Memory B cell (primary cell): ENCODE results near the gene PADI6.

ENCODE experiments used
- ATAC-seq: fragments of 150-1000 bp; cut with Tn5 transposase; 2 replicates; pipeline ENCODE4 v1.10.0; 2021; ENCODE audit warnings: low read depth, mild to moderate bottlenecking, moderate library complexity
- DNase-seq, 2 donors: peaks; one replicate each; pipeline ENCODE4 v3.0.0; 2022; ENCODE audit warnings: low spot score in 2 of 2
- H3K27ac Mint-ChIP-seq: one replicate; pipeline ENCODE4 v1.8.0; 2022; ENCODE audit warnings: mild to moderate bottlenecking, moderate library complexity, mixed read lengths
- H3K27me3 Mint-ChIP-seq: one replicate; pipeline ENCODE4 v1.8.0; 2022; ENCODE audit warnings: mixed read lengths
- H3K36me3 Mint-ChIP-seq: one replicate; pipeline ENCODE4 v1.8.0; 2022; ENCODE audit warnings: mild to moderate bottlenecking, mixed read lengths
- H3K4me1 Mint-ChIP-seq: one replicate; pipeline ENCODE4 v1.8.0; 2022; ENCODE audit warnings: mixed read lengths
- H3K4me3 Mint-ChIP-seq: one replicate; pipeline ENCODE4 v1.8.0; 2022; ENCODE audit warnings: mild to moderate bottlenecking, moderate library complexity, mixed read lengths
- H3K9me3 Mint-ChIP-seq: one replicate; pipeline ENCODE4 v1.8.0; 2022; ENCODE audit warnings: mixed read lengths

Gene PADI6

DNA sequence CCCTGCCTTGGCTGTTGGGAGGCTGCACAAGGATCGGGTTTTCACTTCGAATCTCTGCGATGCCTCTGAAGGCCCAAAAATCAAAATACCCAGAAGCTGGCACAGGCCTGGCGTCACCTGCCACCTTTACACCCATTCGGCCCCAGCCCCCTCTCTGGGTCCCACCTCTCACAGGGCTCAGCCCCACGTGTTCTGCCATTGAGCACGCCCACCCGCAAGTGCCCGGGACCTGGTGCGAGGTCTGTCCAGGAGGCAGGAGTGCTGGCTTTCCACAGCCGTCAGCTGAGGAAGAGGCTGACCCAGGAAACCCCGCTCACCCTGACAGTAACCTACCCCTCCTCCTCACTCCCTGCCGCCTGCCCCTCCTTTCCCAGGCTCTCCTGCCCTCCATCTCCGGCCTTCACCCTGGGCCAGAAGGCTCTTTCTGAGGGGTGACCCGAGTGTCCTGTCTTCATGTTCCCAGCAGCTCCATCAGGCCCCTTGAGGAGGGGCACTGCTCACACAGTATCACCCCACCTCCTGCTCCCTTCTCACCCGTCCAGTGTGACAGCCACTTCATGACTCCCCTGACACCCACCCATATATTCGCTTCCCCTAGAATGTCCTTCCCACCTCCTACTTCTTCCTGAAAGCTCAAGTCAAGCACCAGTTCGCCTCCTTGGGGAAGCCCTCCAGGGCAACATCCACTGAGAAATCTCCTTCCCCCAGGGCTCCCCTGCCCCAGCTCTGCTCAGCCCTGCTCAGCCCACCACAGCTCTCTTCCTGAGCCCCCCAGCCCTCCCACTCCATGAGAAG is 54.0 kb downstream of the PADI6 start:
- Mint-ChIP-seq H3K27me3 (no peaks in the 10 kb centered on the region), H3K27ac (no peak overlapping the region), H3K36me3 (peaks cover 37% of the 10 kb centered on the region), H3K4me3 (no peak overlapping the region), H3K4me1 (peaks cover 24% of the 10 kb centered on the region), H3K9me3 (no peaks in the 10 kb centered on the region)
- DNase-seq (no peak), ATAC-seq (no peak)

DNA sequence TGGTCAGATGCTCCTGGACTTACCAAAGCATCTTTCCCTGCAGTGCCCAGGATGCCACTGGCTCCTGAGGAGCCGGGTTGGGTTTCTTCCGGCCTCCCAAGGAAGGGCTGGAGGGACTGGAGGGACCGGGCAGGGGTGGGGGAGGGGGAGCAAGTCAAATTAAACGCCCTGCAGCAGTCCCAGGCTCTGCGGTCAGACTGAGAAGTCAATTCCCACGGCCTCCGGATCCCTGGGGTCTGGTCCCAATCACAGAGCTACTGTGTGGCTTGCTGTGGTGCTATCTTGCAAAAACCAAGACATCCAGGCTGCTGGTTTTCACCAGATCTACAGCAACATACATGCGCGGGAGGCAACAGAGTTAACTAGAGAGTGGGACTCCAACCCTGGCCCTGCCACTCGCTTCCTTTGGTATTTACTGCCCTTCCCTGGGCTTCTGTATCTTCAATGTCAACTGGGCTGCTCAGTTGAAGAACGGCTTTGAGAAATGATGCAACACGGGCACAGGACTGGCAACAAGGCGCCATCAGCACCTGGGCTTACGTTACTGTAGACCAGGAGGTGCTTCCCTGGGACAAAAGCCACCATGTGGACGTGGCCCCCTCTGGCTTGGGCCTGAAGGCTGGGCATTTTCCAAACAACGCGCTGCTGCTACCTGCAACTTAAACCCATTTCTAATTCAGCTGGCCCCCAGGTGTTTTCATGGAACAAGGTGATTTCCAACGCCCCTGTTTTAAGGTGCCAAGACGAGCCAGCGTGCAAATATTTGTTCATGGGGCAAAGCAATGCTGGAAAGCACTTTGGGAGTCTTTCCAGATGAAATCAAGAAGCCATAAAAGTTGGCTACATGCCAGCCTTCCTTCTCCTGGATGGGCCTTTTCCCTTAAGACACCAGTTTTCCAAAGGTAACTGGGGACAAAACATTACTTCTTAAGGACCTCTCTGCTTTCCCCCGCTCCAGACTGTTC is 56.0 kb downstream of the PADI6 start:
- ATAC-seq (no peak), DNase-seq (no peak)
- no peak overlapping the region for H3K27ac Mint-ChIP-seq
- H3K4me3 Mint-ChIP-seq = no peak overlapping the region
- no peaks in the 10 kb centered on the region for H3K9me3 Mint-ChIP-seq
- H3K36me3 Mint-ChIP-seq = peaks cover 32% of the 10 kb centered on the region
- H3K4me1 Mint-ChIP-seq = peaks cover 27% of the 10 kb centered on the region
- H3K27me3 Mint-ChIP-seq = no peaks in the 10 kb centered on the region

DNA sequence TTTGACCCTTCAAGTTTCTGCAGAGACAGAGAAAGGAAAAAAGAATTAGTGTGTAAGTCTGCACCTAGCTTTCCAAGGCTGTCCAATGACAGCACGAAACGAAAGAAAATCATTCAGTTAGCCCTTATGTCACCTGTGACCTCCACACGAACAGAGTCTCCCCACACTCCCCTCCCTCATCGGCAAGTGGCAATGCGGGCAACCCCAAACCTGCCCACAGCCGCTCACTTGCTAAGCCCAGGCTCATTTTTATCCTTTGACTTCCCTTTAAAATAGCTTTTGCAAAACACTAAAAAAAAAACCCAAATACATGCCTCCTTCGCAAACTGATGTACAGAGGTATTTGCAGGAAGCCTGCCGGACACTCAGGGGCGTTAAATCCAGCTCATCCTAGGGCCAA is 57.2 kb downstream of the PADI6 start:
- peaks cover 32% of the 10 kb centered on the region for H3K4me1 Mint-ChIP-seq
- no peaks in the 10 kb centered on the region for H3K9me3 Mint-ChIP-seq
- H3K27ac Mint-ChIP-seq = no peak overlapping the region
- DNase-seq (no peak), ATAC-seq (no peak)
- H3K36me3 Mint-ChIP-seq = peaks cover 28% of the 10 kb centered on the region
- H3K27me3 Mint-ChIP-seq = no peaks in the 10 kb centered on the region
- no peak overlapping the region for H3K4me3 Mint-ChIP-seq

DNA sequence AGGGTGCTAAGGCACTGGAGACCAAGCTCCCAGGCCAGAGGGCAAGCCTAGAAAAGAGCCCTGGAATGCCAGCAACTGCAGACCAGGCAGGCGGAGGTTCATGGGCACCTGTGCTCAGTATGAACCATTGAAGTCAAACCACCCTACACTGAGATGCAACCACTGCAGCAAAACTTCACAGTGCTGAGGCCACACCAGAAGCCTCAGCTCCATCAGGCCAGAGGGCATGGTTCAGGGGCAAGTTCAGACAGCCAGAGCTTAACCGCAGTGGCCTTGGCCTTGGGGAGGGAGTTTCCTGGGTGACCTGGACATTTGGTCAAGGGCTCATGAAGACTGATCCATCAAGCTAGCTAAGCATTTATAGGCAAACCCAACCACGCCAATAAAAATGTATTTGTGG is 60.4 kb downstream of the PADI6 start:
- peaks cover 49% of the 10 kb centered on the region for H3K4me1 Mint-ChIP-seq
- H3K9me3 Mint-ChIP-seq = no peaks in the 10 kb centered on the region
- H3K27ac Mint-ChIP-seq = peak overlapping the region; percentile 93
- ATAC-seq = no peak
- no peaks in the 10 kb centered on the region for H3K27me3 Mint-ChIP-seq
- H3K4me3 Mint-ChIP-seq = no peak overlapping the region
- DNase-seq = no peak
- H3K36me3 Mint-ChIP-seq = peaks cover 8% of the 10 kb centered on the region

DNA sequence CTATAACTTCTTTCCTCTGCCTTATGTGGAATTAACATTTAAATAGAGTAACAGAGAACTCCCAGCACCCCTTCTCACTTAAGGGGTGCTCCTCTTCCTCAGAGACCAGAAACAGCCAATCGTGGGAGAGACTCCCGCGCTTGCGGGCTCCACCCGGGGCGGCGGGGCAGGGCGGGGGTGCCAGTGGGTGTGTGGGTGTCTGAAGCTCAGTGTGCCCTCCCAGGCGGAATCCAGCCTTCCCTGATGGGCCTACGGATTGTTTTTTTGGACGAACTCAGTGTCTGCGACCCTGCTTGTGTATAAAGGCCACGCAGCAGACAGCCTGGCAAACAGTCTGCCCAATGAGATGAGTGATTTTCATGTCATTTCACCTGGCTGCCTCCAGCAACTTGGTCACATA is 61.3 kb downstream of the PADI6 start:
- H3K9me3 Mint-ChIP-seq = no peaks in the 10 kb centered on the region
- no peak overlapping the region for H3K4me3 Mint-ChIP-seq
- H3K27ac Mint-ChIP-seq = peak overlapping the region; percentile 24
- H3K27me3 Mint-ChIP-seq = no peaks in the 10 kb centered on the region
- H3K36me3 Mint-ChIP-seq = peaks cover 8% of the 10 kb centered on the region
- no peak for DNase-seq
- ATAC-seq = no peak
- H3K4me1 Mint-ChIP-seq = peaks cover 49% of the 10 kb centered on the region

DNA sequence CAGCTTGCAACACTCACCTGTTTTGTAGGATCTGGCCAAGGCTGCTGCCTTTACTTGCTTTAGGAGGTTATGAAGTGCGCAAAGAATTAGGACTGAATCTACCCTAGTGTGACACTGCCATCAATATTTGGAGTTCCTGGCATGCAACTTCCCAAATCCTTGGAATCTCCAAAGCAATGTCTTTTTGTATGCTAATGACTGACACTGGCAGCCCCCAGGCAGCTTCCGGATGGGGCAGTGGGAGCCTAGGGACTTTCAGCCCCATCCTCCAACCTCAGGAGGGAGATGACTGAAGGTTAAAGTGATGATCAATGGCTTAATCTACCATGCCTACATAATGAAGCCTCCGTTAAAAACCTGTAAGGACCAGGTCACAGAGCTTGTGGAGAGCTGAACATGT is 62.0 kb downstream of the PADI6 start:
- Mint-ChIP-seq H3K27me3 (no peaks in the 10 kb centered on the region), H3K27ac (peak overlapping the region; percentile 24), H3K36me3 (peaks cover 6% of the 10 kb centered on the region), H3K4me1 (peaks cover 46% of the 10 kb centered on the region), H3K4me3 (no peak overlapping the region), H3K9me3 (no peaks in the 10 kb centered on the region)
- no peak for DNase-seq
- no peak for ATAC-seq

DNA sequence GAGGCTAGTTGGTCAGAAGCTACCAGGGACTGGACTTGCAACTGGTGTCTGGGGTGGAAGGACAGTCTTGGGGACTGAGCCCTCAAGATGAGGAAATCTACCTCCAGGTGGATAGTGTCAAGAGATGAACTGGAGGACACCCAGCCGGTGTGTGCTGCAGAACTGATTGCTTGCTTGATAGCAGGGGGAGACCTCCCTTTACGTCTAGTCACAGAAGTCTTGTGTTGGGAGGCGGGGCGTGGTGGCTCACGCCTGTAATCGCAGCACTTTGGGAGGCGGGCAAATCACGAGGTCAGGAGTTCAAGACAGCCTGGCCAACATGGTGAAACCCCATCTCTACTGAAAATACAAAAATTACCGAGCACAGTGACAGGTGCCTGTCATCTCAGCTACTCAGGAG is 62.6 kb downstream of the PADI6 start:
- Mint-ChIP-seq H3K4me1 (peaks cover 42% of the 10 kb centered on the region), H3K9me3 (no peaks in the 10 kb centered on the region), H3K4me3 (no peak overlapping the region), H3K36me3 (peaks cover 3% of the 10 kb centered on the region), H3K27ac (peak overlapping the region; percentile 24), H3K27me3 (no peaks in the 10 kb centered on the region)
- DNase-seq = no peak
- no peak for ATAC-seq

DNA sequence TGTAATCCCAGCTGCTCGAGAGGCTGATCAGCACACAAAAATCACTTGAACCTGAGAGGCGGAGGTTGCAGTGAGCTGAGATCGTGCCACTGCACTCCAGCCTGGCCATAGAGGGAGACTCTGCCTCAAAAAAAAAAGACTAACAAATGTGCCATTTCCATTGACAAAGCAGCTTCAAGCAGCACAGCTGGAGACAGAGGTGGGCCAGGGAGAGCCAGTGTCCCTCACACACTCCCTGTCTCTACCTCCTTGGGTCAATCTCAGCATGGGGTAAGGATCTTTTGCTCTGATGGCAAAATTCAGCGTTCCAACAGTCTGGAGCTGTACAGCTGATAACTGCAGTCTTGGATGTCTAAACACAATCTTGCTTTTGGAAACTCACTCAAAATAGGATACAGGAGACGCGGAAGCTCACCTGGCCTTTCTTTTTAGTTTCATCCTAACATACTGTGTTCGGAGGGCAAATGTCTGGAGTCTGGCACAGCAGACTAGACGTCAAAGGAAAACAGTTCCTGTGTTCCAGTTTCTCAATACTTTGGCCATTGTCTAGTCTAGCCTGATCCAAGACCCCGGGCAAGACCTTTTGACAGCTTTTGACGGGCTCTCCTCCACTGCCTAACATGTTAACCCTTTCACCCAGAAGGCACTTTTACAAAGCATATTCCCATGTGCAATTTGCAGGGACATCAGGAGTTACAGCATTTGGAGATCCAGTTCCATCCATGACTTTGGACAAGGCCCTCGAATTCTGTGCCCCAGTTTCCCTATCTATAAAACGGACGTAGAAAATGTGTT is 64.6 kb downstream of the PADI6 start:
- Mint-ChIP-seq H3K4me1 (peaks cover 35% of the 10 kb centered on the region), H3K9me3 (no peaks in the 10 kb centered on the region), H3K36me3 (peaks cover 3% of the 10 kb centered on the region), H3K4me3 (peak overlapping the region; percentile 73), H3K27me3 (no peaks in the 10 kb centered on the region), H3K27ac (peak overlapping the region; percentile 68)
- DNase-seq = no peak
- ATAC-seq = no peak

DNA sequence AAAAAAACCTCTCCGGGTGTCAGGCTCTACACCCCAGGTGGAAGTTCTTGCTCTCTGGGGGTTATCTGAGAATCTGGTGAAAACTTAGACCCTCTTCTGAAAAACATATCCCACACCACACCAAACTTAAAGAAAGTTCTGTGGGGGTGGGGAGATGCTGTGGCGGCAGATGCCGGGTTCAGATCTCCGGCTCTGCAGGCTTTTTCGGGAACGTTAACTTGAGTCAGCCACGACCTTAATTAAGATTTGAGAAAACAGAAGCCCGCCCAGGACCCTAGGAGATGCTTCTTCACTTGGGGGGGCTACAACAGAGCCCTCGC is 65.2 kb downstream of the PADI6 start:
- peak overlapping the region; percentile 73 for H3K4me3 Mint-ChIP-seq
- no peak for ATAC-seq
- peaks cover 31% of the 10 kb centered on the region for H3K4me1 Mint-ChIP-seq
- H3K27ac Mint-ChIP-seq = peak overlapping the region; percentile 68
- H3K9me3 Mint-ChIP-seq = no peaks in the 10 kb centered on the region
- H3K27me3 Mint-ChIP-seq = no peaks in the 10 kb centered on the region
- peaks cover 3% of the 10 kb centered on the region for H3K36me3 Mint-ChIP-seq
- no peak for DNase-seq

DNA sequence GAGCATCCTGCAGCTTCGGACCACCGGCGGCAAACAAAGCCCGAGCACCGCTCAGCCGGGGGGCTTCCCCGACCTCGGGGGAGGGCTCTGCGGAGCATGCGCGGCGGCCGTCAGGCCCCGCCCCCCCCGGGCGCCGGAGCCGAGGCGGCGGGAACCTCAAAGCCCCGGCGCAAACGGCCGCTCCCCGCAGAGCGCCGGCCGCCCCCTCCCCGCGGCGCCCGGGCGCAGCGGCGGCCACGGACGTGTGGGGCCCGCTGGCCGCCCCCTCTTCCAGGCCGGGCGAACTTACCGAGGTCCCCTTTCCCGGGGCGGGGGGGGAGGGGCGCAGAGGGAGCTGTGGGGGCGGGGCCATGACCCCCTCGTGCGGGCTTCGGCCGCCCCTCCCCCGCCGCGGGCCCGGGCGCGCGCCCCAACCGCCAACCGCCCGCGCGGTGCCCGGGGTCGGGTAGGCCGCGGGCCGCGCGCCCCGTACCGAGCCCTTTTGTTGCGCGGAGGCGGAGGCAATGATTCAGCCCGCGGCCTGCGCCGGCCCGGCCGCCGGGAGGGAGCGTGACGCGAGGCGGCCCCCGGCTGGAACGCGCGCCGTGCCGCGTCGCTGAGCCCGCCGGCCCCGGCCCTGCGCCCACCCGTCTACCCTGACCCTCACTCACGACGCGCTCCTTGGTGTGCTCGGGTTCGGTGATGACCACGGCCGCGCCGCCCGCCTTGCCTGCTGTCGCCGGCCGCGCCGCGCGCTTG is 65.8 kb downstream of the PADI6 start:
- Mint-ChIP-seq H3K9me3 (no peaks in the 10 kb centered on the region), H3K27me3 (no peaks in the 10 kb centered on the region), H3K4me1 (peaks cover 31% of the 10 kb centered on the region), H3K36me3 (peaks cover 3% of the 10 kb centered on the region), H3K4me3 (peak overlapping the region; percentile 73), H3K27ac (peak overlapping the region; percentile 68)
- DNase-seq (peak; percentile 50 to 60), ATAC-seq (peak; percentile 35)

DNA sequence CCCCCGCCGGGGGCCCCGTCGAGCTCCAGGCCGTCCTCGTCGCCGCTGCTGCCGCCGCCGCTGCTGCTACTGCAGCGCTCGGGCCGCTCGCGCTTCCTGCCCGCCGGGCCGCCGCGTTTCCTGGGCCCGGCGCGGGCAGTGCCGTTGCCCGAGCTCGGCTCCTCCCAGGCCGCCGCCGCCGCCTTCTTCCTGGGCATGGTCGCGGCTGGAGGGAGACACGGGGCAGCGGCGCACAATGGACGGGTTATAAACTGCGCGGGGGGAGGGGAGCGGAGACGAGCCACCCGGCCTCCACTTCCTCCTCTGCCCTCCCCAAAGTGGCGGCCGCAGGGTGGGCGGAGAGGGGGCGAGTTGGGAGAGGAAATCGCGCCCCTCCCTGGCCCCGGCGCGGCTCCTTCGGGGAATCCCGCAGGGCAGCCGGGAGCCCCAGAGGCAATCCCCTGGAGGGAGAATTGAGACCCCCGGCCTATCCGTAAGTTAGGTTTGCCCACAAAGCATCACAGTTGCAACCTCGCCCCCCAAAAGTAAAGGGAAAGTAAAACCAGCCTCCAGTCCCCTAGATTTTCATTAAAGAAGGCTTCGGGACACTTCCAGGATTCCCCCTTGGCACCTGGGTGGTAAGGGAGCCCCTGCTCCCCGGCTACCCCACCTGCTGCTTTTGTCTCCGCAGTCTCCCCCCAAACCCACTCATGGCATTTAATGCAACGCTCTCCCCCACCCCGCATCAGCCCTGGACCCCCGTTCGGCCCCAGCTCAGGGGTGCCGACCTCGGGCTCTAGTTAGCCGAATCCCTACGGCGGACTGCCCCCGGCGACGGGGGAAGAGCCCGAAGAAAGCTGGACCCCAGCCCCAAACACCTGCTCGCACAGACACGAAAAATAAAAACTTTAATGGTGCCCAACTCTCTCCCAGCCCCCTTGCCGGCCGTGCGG is 66.6 kb downstream of the PADI6 start:
- H3K4me1 Mint-ChIP-seq = peaks cover 29% of the 10 kb centered on the region

DNA sequence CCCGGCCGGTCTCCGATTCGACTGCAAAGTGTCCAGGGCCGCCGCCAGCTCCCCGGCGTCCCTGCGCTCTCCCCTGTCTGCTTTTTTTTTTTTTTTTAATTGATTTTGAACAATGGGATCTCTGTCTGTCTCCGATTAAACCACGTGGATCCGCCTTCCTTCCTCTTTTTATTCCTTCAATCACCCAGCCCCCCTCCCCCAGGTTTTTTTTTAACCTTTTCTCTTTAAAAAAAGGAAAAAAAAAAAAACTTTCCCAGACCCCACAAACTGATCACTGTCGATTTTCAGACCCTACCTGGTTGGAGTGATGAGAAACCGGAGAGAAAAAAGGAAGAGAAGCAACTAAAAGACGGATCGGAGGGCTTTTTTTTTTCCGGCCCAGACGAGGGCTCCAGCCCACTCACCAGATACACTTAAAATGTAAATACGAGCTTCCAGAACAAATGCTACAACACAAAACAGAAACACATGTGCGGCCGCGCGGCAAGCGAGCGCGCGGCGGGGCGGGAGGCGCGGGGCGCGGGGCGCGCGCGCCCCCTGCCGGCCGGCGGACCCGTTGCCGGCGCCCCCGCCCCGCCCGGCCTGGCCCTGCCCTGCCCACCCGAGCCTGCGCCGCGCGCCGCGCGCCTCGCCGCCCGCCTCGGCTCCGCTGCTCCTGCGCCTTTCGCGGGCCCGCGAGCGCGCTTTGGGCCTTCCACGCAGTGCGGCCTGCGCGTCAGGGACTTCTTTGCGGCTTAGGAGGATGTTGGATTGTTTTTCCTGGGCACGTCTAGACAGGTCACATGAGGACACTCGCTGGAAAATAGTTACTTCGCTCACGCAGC is 67.5 kb downstream of the PADI6 start, which contains the start of gene RCC2:
TSS of gene RCC2 (minus strand) at position 428 of the 824 bp plus-strand sequence. CDS start 1,163 bp downstream, outside the sequence.
- ATAC-seq (peak; percentile 73), DNase-seq (peak; percentile 49 to 53)
- H3K27me3 Mint-ChIP-seq = peaks cover 4% of the 10 kb centered on the region
- H3K4me1 Mint-ChIP-seq = peaks cover 20% of the 10 kb centered on the region
- no peaks in the 10 kb centered on the region for H3K9me3 Mint-ChIP-seq
- peak within 1 kb of the TSS; percentile 96 for H3K4me3 Mint-ChIP-seq
- H3K27ac Mint-ChIP-seq = peak within 1 kb of the TSS; percentile 91
- peaks cover 2% of the 10 kb centered on the region for H3K36me3 Mint-ChIP-seq

More for the DNA sequence above, 66.6 kb downstream of the PADI6 start:
- ATAC-seq = peak; percentile 30
- Mint-ChIP-seq H3K27me3 (peaks cover 3% of the 10 kb centered on the region), H3K27ac (peak overlapping the region; percentile 91), H3K4me3 (peak overlapping the region; percentile 96), H3K36me3 (peaks cover 3% of the 10 kb centered on the region), H3K9me3 (no peaks in the 10 kb centered on the region)
- peak; percentile 62 to 67 for DNase-seq
